ENCODE results near the gene NLGN1.

DNA sequence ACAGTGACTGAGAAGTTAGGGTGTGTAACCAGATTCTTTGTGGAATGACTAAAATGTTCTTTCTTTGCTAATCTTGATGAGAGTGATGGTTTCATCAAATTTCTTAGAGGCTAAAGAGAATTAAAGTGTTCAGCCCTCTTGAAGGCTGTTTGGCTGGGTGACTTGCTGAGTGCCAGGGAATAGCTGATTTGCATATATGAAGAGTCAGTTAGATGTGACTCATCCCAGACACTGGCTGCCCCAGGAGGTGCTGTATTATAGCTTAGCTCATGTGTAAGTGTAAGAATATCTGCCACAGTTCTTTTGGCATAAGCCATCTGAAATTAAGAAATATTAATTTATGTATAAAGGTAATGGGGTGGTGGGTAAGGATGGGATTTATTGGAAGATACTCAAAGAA lies 535.1 kb downstream of the NLGN1 start:
- TF ChIP-seq ZFP30 (CRISPR knock-in tag; IDR thresholded peaks at IDR 0.05) (no peak), SNAI2 (CRISPR knock-in tag; IDR thresholded peaks at IDR 0.05) (no peak), ZNF70 (CRISPR knock-in tag; IDR thresholded peaks at IDR 0.05) (no peak), ARNTL (CRISPR knock-in tag; IDR thresholded peaks at IDR 0.05; ENCODE audit: borderline replicate concordance, low read depth) (no peak)
- TF ChIP-seq, protein P1, sequence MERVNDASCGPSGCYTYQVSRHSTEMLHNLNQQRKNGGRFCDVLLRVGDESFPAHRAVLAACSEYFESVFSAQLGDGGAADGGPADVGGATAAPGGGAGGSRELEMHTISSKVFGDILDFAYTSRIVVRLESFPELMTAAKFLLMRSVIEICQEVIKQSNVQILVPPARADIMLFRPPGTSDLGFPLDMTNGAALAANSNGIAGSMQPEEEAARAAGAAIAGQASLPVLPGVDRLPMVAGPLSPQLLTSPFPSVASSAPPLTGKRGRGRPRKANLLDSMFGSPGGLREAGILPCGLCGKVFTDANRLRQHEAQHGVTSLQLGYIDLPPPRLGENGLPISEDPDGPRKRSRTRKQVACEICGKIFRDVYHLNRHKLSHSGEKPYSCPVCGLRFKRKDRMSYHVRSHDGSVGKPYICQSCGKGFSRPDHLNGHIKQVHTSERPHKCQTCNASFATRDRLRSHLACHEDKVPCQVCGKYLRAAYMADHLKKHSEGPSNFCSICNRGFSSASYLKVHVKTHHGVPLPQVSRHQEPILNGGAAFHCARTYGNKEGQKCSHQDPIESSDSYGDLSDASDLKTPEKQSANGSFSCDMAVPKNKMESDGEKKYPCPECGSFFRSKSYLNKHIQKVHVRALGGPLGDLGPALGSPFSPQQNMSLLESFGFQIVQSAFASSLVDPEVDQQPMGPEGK (CRISPR knock-in tag; IDR thresholded peaks at IDR 0.05; ENCODE audit: borderline replicate concordance), result no peak
- TF ChIP-seq, protein P2, sequence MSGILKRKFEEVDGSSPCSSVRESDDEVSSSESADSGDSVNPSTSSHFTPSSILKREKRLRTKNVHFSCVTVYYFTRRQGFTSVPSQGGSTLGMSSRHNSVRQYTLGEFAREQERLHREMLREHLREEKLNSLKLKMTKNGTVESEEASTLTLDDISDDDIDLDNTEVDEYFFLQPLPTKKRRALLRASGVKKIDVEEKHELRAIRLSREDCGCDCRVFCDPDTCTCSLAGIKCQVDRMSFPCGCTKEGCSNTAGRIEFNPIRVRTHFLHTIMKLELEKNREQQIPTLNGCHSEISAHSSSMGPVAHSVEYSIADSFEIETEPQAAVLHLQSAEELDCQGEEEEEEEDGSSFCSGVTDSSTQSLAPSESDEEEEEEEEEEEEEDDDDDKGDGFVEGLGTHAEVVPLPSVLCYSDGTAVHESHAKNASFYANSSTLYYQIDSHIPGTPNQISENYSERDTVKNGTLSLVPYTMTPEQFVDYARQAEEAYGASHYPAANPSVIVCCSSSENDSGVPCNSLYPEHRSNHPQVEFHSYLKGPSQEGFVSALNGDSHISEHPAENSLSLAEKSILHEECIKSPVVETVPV (CRISPR knock-in tag; IDR thresholded peaks at IDR 0.05), result no peak

Measured in SK-N-SH treated with all-trans-retinoic acid at 6 μM for 48 hours (cell line).